ENCODE measurements around the gene ATP1B4.

The ATP1B4 gene

DNA sequence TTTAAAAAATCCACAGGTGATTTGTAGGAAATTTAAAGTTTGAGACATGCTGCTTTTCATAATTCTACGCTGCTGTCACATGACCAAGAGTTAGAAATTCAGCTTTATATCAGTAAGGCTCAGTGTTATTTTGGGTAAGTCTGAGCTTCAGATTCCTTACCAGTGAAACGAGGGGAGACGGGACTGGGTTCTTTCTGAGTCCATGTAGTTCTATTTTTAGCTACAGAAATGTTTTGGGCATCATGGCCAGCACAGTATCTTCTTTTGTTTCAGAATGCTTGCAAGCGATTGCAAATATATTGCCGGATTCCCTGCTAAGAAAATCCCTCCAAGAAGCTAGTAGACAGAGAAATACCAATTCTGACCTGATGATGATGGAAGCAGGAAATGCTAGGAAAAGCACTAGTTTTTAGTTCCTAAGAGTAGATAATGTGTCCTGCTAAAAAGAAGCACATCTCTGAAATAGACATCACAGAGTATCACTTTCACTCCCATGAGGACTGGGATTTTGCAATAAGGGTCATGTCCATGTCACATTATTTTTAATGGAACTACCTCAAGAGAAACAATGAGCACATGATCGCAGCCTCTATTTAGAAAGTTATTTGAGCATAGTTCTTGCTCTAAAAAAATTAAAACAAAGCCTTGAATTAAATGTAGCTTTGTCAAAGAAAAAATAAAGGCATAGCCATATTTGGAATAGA is 10.9 kb downstream of the ATP1B4 start:
- Histone ChIP-seq H4K8ac (ENCODE audit: low read length) (no peak overlapping the region), H3K4me3 (ENCODE audit: insufficient read depth in 1 of 2, low read depth in 1 of 2, low read length in 2 of 2) (no peak overlapping the region), H3K27ac (ENCODE audit: low read length, poor library complexity, severe bottlenecking) (no peak overlapping the region), H3K4ac (ENCODE audit: low read depth in 1 of 2, low read length in 2 of 2) (no peak overlapping the region), H2BK120ac (ENCODE audit: low read depth, low read length) (no peak overlapping the region), H2BK12ac (ENCODE audit: low read length in 2 of 2) (no peak overlapping the region), H3K9me3 (ENCODE audit: control insufficient read depth, low read length) (no peaks in the 10 kb centered on the region), H2AFZ (ENCODE audit: low read depth, low read length) (no peak overlapping the region), H3K36me3 (ENCODE audit: control insufficient read depth in 1 of 2, insufficient read depth in 2 of 2, low read depth in 1 of 2, low read length in 2 of 2) (no peaks in the 10 kb centered on the region), H3K4me2 (ENCODE audit: low read length, poor library complexity, severe bottlenecking) (no peak overlapping the region), H3K27me3 (ENCODE audit: control insufficient read depth in 1 of 2, insufficient read depth in 1 of 2, low read length in 2 of 2) (peaks cover under 1 to 19% of the 10 kb centered on the region in 2 experiments), H2AK5ac (ENCODE audit: low read length, severe bottlenecking) (no peak overlapping the region), H2BK5ac (ENCODE audit: low read depth, low read length, poor library complexity, severe bottlenecking) (no peak overlapping the region), H3K79me1 (replicated peaks; ENCODE audit: low read length, poor library complexity, severe bottlenecking) (no peaks in the 10 kb centered on the region), H3K23ac (ENCODE audit: low read length in 2 of 2) (no peak overlapping the region), H3K9ac (ENCODE audit: low read length) (no peak overlapping the region), H4K91ac (ENCODE audit: low read length) (no peak overlapping the region), H3K18ac (ENCODE audit: low read depth in 1 of 2, low read length in 2 of 2) (no peak overlapping the region), H3K4me1 (ENCODE audit: control insufficient read depth, insufficient read depth, low read depth, low read length) (no peaks in the 10 kb centered on the region), H2BK15ac (ENCODE audit: low read depth, poor library complexity, severe bottlenecking) (no peak overlapping the region), H3K14ac (ENCODE audit: low read length in 2 of 2) (no peak overlapping the region)
- 79% methylated on average over 3 of the region's 6 CpGs for WGBS
- DNase-seq, result no peak

GRCh38 chrX:120377179-120377578 is 15.3 kb downstream of the ATP1B4 start:
- H3K4me3 ChIP-seq (ENCODE audit: insufficient read depth in 1 of 2, low read depth in 1 of 2, low read length in 2 of 2), result no peak overlapping the region
- DNase-seq, result no peak
- no peak overlapping the region for H3K14ac ChIP-seq (ENCODE audit: low read length in 2 of 2)
- H3K9ac ChIP-seq (ENCODE audit: low read length), result no peak overlapping the region
- no peaks in the 10 kb centered on the region for H3K9me3 ChIP-seq (ENCODE audit: control insufficient read depth, low read length)
- 70% methylated on average over 2 of the region's 3 CpGs for WGBS
- no peak overlapping the region for H2BK12ac ChIP-seq (ENCODE audit: low read length in 2 of 2)
- H3K4me1 ChIP-seq (ENCODE audit: control insufficient read depth, insufficient read depth, low read depth, low read length), result no peaks in the 10 kb centered on the region
- no peak overlapping the region for H3K27ac ChIP-seq (ENCODE audit: low read length, poor library complexity, severe bottlenecking)
- H3K27me3 ChIP-seq (ENCODE audit: control insufficient read depth in 1 of 2, insufficient read depth in 1 of 2, low read length in 2 of 2), result peaks cover 6 to 19% of the 10 kb centered on the region in 2 experiments
- no peak overlapping the region for H2BK5ac ChIP-seq (ENCODE audit: low read depth, low read length, poor library complexity, severe bottlenecking)
- H4K8ac ChIP-seq (ENCODE audit: low read length), result no peak overlapping the region
- H3K4ac ChIP-seq (ENCODE audit: low read depth in 1 of 2, low read length in 2 of 2), result no peak overlapping the region
- H3K79me1 ChIP-seq (replicated peaks; ENCODE audit: low read length, poor library complexity, severe bottlenecking), result no peaks in the 10 kb centered on the region
- H2AFZ ChIP-seq (ENCODE audit: low read depth, low read length), result no peak overlapping the region
- H3K18ac ChIP-seq (ENCODE audit: low read depth in 1 of 2, low read length in 2 of 2), result no peak overlapping the region
- no peak overlapping the region for H3K4me2 ChIP-seq (ENCODE audit: low read length, poor library complexity, severe bottlenecking)
- no peak overlapping the region for H3K23ac ChIP-seq (ENCODE audit: low read length in 2 of 2)
- H2BK15ac ChIP-seq (ENCODE audit: low read depth, poor library complexity, severe bottlenecking), result no peak overlapping the region
- H3K36me3 ChIP-seq (ENCODE audit: control insufficient read depth in 1 of 2, insufficient read depth in 2 of 2, low read depth in 1 of 2, low read length in 2 of 2), result no peaks in the 10 kb centered on the region
- H2BK120ac ChIP-seq (ENCODE audit: low read depth, low read length), result no peak overlapping the region
- no peak overlapping the region for H2AK5ac ChIP-seq (ENCODE audit: low read length, severe bottlenecking)
- no peak overlapping the region for H4K91ac ChIP-seq (ENCODE audit: low read length)

GRCh38 chrX:120377715-120378114 is 15.8 kb downstream of the ATP1B4 start:
- no peak overlapping the region for H3K4ac ChIP-seq (ENCODE audit: low read depth in 1 of 2, low read length in 2 of 2)
- no peak for DNase-seq
- H3K9ac ChIP-seq (ENCODE audit: low read length), result no peak overlapping the region
- no CpG with 5 or more reads among the region's 1 CpG for WGBS
- H2BK12ac ChIP-seq (ENCODE audit: low read length in 2 of 2), result no peak overlapping the region
- no peak overlapping the region for H3K27ac ChIP-seq (ENCODE audit: low read length, poor library complexity, severe bottlenecking)
- no peaks in the 10 kb centered on the region for H3K9me3 ChIP-seq (ENCODE audit: control insufficient read depth, low read length)
- peaks cover 6 to 19% of the 10 kb centered on the region in 2 experiments for H3K27me3 ChIP-seq (ENCODE audit: control insufficient read depth in 1 of 2, insufficient read depth in 1 of 2, low read length in 2 of 2)
- no peaks in the 10 kb centered on the region for H3K36me3 ChIP-seq (ENCODE audit: control insufficient read depth in 1 of 2, insufficient read depth in 2 of 2, low read depth in 1 of 2, low read length in 2 of 2)
- no peak overlapping the region for H2AK5ac ChIP-seq (ENCODE audit: low read length, severe bottlenecking)
- no peak overlapping the region for H2BK120ac ChIP-seq (ENCODE audit: low read depth, low read length)
- H3K14ac ChIP-seq (ENCODE audit: low read length in 2 of 2), result no peak overlapping the region
- H2BK5ac ChIP-seq (ENCODE audit: low read depth, low read length, poor library complexity, severe bottlenecking), result no peak overlapping the region
- no peak overlapping the region for H4K91ac ChIP-seq (ENCODE audit: low read length)
- H3K23ac ChIP-seq (ENCODE audit: low read length in 2 of 2), result no peak overlapping the region
- H2AFZ ChIP-seq (ENCODE audit: low read depth, low read length), result no peak overlapping the region
- no peak overlapping the region for H4K8ac ChIP-seq (ENCODE audit: low read length)
- H3K79me1 ChIP-seq (replicated peaks; ENCODE audit: low read length, poor library complexity, severe bottlenecking), result no peaks in the 10 kb centered on the region
- no peak overlapping the region for H2BK15ac ChIP-seq (ENCODE audit: low read depth, poor library complexity, severe bottlenecking)
- H3K4me1 ChIP-seq (ENCODE audit: control insufficient read depth, insufficient read depth, low read depth, low read length), result no peaks in the 10 kb centered on the region
- no peak overlapping the region for H3K4me2 ChIP-seq (ENCODE audit: low read length, poor library complexity, severe bottlenecking)
- no peak overlapping the region for H3K18ac ChIP-seq (ENCODE audit: low read depth in 1 of 2, low read length in 2 of 2)
- H3K4me3 ChIP-seq (ENCODE audit: insufficient read depth in 1 of 2, low read depth in 1 of 2, low read length in 2 of 2), result no peak overlapping the region

GRCh38 chrX:120378570-120378969 is 16.7 kb downstream of the ATP1B4 start:
- Histone ChIP-seq H3K4me3 (ENCODE audit: insufficient read depth in 1 of 2, low read depth in 1 of 2, low read length in 2 of 2) (no peak overlapping the region), H2BK15ac (ENCODE audit: low read depth, poor library complexity, severe bottlenecking) (no peak overlapping the region), H3K4ac (ENCODE audit: low read depth in 1 of 2, low read length in 2 of 2) (no peak overlapping the region), H3K18ac (ENCODE audit: low read depth in 1 of 2, low read length in 2 of 2) (no peak overlapping the region), H4K8ac (ENCODE audit: low read length) (no peak overlapping the region), H3K36me3 (ENCODE audit: control insufficient read depth in 1 of 2, insufficient read depth in 2 of 2, low read depth in 1 of 2, low read length in 2 of 2) (no peaks in the 10 kb centered on the region), H3K23ac (ENCODE audit: low read length in 2 of 2) (no peak overlapping the region), H3K4me2 (ENCODE audit: low read length, poor library complexity, severe bottlenecking) (no peak overlapping the region), H2BK5ac (ENCODE audit: low read depth, low read length, poor library complexity, severe bottlenecking) (no peak overlapping the region), H3K14ac (ENCODE audit: low read length in 2 of 2) (no peak overlapping the region), H3K27me3 (ENCODE audit: control insufficient read depth in 1 of 2, insufficient read depth in 1 of 2, low read length in 2 of 2) (peaks cover 6 to 23% of the 10 kb centered on the region in 2 experiments), H3K79me1 (replicated peaks; ENCODE audit: low read length, poor library complexity, severe bottlenecking) (no peaks in the 10 kb centered on the region), H3K9ac (ENCODE audit: low read length) (no peak overlapping the region), H2BK12ac (ENCODE audit: low read length in 2 of 2) (no peak overlapping the region), H3K9me3 (ENCODE audit: control insufficient read depth, low read length) (no peaks in the 10 kb centered on the region), H2BK120ac (ENCODE audit: low read depth, low read length) (no peak overlapping the region), H3K4me1 (ENCODE audit: control insufficient read depth, insufficient read depth, low read depth, low read length) (no peaks in the 10 kb centered on the region), H2AFZ (ENCODE audit: low read depth, low read length) (no peak overlapping the region), H4K91ac (ENCODE audit: low read length) (no peak overlapping the region), H3K27ac (ENCODE audit: low read length, poor library complexity, severe bottlenecking) (no peak overlapping the region), H2AK5ac (ENCODE audit: low read length, severe bottlenecking) (no peak overlapping the region)
- no peak for DNase-seq
- 62% methylated on average over 2 of the region's 5 CpGs for WGBS

Measured in mesenchymal stem cell (in vitro differentiated cells and primary cell).